Measurements from ENCODE around the gene TXNDC15.

The TXNDC15 gene

GRCh38 chr5:134920848-134921575 lies 46.8 kb downstream of the TXNDC15 start:
- DNase-seq (ENCODE audit: low spot score): no peak

- no peak for DNase-seq (ENCODE audit: low spot score)
Observed at GRCh38 chr5:134932508-134932907, 58.3 kb downstream of the TXNDC15 start.

DNA sequence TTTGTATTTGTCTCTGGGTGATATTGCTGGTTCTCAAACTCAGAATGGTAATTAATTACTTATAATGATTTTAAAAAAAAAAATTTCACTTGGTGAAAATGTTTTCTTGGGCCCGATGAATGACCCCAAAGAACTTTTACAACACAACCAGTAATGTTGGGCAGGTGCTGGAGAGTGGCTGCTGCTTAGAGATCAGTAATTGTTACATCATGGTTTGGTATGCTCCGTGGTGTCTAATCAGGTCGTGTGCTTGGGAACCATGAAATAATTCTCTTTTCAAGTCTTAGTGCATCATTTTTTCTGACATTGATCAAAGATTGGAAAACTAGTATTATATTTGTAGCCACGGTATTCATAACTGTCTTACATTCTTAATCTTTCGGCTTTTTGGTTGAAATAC lies 60.0 kb downstream of the TXNDC15 start:
- no peak for DNase-seq (ENCODE audit: low spot score)

DNA sequence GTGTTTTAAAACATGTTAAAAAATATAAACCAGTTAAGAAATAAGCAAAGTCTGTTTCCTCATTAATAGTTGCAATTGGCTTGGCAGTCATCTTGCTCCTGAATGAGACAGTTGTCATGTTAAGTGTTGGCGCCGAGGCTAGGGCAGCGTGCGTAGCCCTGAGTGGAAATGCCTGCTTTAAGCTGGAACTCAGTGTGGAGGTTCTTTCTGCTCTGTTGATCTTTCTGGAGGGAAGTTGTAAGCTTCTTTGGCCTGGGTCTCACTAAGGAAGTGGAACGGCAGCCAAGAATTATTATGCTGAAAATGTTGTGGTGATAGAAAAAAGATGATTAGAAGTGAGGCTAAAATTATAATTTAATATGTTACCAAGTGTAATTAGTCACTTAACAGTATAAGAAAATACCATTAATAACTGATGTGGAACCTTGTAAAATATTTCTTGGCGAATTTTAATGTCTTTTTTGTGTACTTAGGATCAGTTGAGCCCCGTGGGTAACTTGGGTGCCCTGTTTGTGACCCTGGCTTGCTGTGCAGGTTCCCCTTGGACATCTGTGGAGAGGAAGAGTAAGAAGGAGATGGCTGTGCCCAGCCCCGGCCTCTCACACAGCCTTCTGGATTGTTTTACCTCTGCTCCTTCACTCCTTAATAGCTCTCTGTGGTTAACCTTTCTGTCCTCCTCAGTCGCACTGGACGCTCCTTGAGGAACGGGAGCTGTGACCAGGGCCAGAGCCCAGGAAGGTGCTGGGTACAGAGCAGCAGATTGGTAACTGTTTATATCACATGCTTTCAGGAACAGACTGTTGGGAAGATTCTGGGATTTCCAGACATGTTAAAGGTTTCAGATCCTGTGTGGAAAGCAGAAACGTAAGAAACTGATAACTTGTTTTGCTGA lies 61.8 kb downstream of the TXNDC15 start:
- DNase-seq (ENCODE audit: low spot score): no peak

DNA sequence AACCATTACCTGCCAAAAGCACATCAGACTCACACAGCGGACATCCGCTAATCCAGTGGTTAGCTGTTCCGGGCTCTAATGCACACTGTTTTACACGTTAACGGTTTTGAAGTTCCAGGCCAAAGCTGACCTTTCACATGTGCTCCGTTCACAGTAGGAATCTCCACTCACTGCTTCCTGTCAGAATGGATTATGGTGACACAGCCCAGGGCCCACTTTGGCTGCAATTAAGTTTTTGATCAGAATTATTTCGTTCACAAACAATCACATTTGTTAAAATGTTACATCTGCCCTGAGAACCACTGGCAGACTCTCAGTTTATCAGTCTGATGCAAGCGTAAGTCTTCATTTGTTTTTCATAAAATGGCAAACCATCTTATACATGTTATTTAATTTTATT lies 63.4 kb downstream of the TXNDC15 start:
- no peak for DNase-seq (ENCODE audit: low spot score)

DNA sequence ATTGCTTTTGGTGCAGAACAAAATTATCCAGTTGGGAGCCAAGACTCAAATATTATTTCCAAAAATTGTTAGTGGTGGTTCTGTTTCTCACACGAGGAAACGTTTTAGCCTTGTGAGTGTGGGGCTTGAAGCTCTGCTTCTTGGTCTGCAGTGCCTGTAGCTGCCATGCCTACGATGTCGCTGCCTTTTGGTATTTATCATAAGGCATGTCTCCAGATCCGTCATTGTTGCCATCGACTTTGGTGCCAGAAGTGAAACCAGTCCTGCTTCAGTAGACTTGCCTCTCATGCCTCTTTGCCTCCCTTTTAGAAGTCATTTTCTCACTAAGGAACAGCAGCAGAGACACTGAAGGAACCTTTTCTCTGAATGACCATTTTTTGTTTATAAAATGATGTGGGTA lies 63.9 kb downstream of the TXNDC15 start:
- no peak for DNase-seq (ENCODE audit: low spot score)

DNA sequence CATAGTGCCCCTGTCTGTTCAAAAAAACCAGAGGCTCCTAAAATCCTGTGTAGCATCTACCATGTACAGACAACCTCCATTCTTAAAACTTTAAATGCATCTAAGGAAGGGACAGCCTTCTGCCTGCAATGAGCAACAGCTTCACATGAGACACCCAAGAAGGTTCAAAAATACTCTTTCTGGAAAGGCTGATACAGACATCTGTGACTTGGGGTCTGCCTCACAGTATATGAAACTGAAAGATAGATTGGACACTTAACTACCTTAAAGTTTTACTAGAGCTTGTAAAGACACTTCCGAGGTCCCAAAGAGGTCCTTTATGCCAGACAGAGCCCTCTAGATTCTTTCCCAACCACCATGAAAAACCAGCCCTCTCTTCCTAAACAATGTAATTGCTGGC lies 65.3 kb downstream of the TXNDC15 start:
- no peak for DNase-seq (ENCODE audit: low spot score)

DNA sequence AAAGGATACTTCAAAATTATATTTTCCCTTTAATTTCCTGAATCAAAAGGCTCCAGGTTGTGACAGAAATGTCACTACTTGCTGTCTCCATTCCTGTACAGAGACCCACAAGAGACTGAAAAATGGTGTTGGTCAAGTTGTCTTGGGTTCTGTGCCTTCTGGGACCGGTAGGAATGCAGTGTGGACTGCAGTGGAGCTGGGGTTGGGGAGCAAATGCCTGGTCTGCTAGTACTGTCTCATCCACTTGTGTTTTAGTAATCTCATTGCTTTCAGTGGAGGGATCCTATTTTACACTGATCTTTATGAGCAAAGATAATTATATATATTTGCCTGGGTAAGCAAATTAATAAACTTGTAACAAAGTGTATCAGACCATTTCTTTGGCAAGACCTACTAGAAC lies 69.4 kb downstream of the TXNDC15 start:
- DNase-seq (ENCODE audit: low spot score): no peak

DNA sequence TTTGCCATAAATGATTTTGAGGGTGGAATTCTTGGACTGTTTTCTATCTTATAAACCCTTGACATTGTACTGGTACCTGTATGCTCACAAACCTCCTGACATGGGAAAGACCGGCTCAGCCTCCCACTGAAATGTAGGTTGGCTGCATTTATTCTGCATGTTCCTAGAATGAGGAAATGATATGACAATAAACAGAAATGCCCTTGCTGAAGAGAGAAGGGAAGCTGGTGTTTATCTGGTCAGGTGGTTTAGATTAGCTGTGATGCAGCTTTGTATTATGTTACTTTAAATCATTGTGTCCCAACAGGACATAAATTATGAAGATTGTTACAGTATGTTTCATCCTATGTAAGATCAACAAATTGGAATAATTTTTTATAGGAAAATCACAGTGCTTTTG lies 70.5 kb downstream of the TXNDC15 start:
- no peak for DNase-seq (ENCODE audit: low spot score)

DNA sequence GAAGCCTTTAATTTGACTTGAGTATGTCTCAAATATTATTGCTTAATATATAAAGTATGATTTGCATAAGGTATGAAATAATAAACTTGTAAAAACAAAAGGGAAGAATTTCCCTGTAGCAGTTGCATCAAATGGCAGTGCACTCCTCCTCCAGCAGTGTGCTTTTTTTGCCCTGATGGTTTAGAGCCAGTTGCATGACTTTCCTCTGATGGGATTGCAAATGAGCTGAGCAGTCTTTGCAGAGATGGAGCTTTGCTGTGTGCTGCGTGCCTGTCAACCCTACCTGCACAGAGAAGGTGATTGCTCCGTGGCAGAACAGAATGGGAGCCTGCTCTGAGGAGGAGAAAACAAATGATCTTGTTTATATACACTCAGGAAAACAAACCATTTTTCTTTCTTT lies 70.9 kb downstream of the TXNDC15 start:
- no peak for DNase-seq (ENCODE audit: low spot score)

DNA sequence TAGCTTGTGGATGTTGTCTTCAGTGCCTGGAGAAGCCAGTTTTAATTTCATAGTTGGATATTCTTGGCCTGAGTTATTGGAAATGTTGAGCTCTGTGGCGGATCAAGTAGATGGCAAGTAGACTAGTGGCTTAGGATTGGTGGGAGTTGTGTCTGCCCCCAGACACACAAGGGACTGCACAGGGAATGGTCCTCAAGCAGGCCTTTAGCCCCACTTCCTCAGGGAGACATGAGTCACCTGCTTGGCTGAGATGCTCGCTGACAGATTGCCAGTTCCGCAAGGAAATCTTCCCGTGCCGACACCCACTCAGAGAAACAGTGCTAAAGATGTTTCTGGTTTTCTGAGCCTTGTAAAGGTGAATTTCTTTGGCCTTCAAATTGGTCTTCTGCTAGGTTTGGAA lies 74.7 kb downstream of the TXNDC15 start:
- peak; percentile 11 for DNase-seq (ENCODE audit: low spot score)

- no peak for DNase-seq (ENCODE audit: low spot score)
Observed at GRCh38 chr5:134949316-134949715, 75.1 kb downstream of the TXNDC15 start.
